Upper lobe of left lung (tissue), 4 donors: ENCODE results near the gene IL22.

Source experiments
- CTCF ChIP-seq, 6 experiments: fragments of 450-650 bp in 4 of 6; fragments of 200-600 bp in 2 of 6; sonication (generic) in 2 of 6; IDR thresholded peaks; one replicate each; pipeline ENCODE4 v1.5.1; 2016 to 2019; ENCODE audit warnings: antibody characterized with exemption in 6 of 6
- EP300 ChIP-seq, 4 donors: sonication (generic); formaldehyde crosslinking; IDR thresholded peaks; one replicate each; pipeline ENCODE4 v1.5.1; 2017; ENCODE audit warnings: antibody characterized with exemption in 4 of 4, control low read depth in 2 of 4
- POLR2A ChIP-seq, 4 donors: fragments of 450-650 bp; IDR thresholded peaks; one replicate each; pipeline ENCODE4 v1.5.1; 2016 to 2017; ENCODE audit warnings: antibody characterized with exemption in 4 of 4, mild to moderate bottlenecking in 2 of 4
- POLR2AphosphoS5 ChIP-seq, 2 donors: sonication (generic); formaldehyde crosslinking; IDR thresholded peaks; one replicate each; pipeline ENCODE4 v1.5.1; 2017; ENCODE audit warnings: antibody characterized with exemption in 2 of 2

- TF ChIP-seq POLR2A (IDR thresholded peaks at IDR 0.05) (no peak), CTCF (IDR thresholded peaks at IDR 0.05) (no peak), EP300 (IDR thresholded peaks at IDR 0.05) (no peak), POLR2AphosphoS5 (IDR thresholded peaks at IDR 0.05) (no peak)
These were observed at the start of gene IL22 for GRCh38 chr12:68253504-68253903.
